ENCODE results near the gene LRFN5.
"Not testable (repeated sequence)": the region's sequence is repeated elsewhere in the genome, so short reads cannot be mapped to it uniquely, and the experiment has no call there.

The LRFN5 gene

GRCh38 chr14:41636492-41637392, 30.1 kb downstream of the LRFN5 start:
- DNase-seq: no peak

- DNase-seq: no peak
These were observed 35.0 kb downstream of the LRFN5 start for GRCh38 chr14:41641690-41642089.

DNA sequence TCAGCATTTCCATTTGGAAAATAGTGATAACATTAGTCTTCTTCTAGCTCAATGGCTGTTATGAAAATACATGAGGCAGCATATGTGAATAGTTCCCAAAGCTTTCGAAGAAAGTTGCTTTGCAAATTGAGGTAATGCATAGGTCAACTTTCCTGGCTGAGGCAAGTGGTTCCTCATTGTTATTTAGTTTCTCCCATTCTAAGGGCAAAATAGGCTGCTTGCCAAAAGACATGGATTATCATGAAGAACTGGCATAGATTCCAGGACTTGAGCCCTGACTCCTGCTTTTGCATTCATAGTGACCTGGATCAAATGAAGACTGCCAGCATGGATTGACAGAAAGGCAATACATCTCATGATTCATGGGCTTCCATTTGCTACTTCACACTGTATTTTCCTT, 35.7 kb downstream of the LRFN5 start:
- no peak for DNase-seq

GRCh38 chr14:41642789-41643188, 36.1 kb downstream of the LRFN5 start:
- DNase-seq: no peak

DNA sequence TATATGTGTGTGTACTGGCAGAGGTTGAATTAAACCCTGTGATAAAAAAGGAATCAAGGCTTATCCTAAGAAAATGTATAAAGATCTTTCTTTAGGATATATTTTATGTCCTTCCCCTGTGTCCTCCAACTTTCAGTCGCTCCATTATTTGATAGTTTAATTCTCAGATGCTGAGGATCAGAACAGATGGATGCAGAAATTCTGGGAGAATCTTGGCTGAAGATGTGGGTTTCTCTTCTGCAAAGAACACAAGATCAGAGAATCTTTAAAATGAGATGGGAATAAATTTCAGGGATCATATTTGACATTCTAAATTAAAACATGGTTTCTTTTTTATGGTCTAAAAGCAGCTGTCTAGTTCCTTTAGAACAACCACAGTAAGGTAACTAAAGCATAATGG, 37.9 kb downstream of the LRFN5 start:
- DNase-seq: no peak

GRCh38 chr14:41650802-41651201, 44.1 kb downstream of the LRFN5 start:
- DNase-seq: no peak

GRCh38 chr14:41654196-41654595, 47.5 kb downstream of the LRFN5 start:
- no peak for DNase-seq

DNA sequence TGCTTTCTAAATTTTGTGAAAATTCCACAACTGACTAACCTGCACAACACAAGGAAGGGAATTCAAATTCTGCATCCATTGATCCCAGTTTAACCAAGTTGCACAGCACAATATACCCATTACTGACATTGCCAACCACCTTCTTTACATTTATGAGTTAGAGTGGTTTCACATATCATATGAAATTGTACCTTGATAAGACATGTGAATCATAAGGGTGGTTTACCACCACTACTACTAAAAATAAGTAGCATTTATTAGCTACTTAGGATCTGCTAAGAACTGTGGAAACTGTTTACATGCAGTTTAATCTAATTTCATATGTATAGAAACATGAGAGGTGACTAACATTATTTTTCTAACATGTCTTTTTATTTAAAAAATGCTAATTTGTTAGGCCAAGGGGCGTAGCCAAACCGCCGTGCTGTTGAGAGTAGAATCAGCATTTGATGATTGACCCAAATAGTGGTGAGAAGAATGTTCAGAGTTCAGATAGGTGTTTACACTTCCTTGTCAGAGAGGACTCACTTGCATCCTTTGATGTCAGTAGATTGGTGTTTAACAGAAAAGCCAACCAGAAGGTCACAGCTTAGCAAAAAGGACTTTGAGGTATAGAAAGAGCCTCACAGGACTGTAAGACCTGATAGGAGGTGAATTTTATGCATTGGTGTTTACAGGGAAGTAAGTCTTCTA, 56.2 kb downstream of the LRFN5 start:
- DNase-seq: no peak

- no peak for DNase-seq
These were observed 56.8 kb downstream of the LRFN5 start for GRCh38 chr14:41663473-41663850.

- no peak for DNase-seq
These were observed 59.6 kb downstream of the LRFN5 start for GRCh38 chr14:41666301-41666700.

DNA sequence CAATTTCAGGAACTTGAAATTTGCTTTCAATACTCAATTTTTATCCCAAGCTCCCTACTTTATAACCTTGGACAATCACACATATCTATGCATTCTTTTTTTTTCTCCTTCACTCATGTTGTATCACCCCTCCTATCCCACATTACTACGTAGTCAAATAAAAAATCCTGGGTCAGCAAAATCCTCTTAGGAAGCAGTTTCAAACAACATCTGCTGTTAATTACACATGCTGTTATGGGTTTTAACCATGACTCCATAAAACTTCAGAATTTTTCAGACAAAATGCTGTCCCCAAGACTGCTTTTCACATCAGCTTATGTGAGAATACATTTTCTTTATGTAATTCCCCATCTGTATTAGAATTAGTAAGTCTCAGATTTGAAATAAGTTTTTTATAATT, 61.7 kb downstream of the LRFN5 start:
- DNase-seq: no peak

DNA sequence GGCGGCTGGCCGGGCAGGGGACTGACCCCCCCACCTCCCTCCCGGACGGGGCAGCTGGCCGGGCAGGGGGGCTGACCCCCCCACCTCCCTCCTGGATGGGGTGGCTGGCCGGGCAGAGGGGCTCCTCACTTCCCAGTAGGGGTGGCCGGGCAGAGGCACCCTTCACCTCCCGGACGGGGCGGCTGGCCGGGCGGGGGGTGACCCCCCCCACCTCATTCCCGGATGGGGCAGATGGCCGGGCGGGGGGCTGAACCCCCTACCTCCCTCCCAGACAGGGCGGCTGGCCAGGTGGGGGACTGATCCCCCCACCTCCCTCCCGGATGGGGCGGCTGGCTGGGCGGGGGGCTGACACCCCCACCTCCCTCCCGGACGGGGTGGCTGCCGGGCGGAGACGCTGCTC, 66.9 kb downstream of the LRFN5 start:
- DNase-seq: not testable (repeated sequence)

DNA sequence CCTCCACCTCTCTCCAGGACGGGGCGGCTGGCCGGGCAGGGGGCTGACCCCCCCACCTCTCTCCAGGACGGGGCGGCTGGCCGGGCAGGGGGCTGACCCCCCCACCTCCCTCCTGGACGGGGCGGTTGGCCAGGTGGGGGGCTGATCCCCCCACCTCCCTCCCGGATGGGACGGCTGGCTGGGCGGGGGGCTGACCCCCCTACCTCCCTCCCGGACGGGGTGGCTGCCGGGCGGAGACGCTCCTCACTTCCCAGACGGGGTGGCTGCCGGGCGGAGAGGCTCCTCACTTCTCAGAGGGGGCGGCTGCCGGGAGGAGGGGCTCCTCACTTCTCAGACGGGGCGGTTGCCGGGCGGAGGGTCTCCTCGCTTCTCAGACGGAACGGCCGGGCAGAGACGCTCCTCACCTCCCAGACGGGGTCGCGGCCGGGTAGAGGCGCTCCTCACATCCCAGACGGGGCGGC, 67.9 kb downstream of the LRFN5 start:
- DNase-seq: not testable (repeated sequence)

- DNase-seq: no peak
These were observed 92.8 kb downstream of the LRFN5 start for GRCh38 chr14:41699486-41699885.

DNA sequence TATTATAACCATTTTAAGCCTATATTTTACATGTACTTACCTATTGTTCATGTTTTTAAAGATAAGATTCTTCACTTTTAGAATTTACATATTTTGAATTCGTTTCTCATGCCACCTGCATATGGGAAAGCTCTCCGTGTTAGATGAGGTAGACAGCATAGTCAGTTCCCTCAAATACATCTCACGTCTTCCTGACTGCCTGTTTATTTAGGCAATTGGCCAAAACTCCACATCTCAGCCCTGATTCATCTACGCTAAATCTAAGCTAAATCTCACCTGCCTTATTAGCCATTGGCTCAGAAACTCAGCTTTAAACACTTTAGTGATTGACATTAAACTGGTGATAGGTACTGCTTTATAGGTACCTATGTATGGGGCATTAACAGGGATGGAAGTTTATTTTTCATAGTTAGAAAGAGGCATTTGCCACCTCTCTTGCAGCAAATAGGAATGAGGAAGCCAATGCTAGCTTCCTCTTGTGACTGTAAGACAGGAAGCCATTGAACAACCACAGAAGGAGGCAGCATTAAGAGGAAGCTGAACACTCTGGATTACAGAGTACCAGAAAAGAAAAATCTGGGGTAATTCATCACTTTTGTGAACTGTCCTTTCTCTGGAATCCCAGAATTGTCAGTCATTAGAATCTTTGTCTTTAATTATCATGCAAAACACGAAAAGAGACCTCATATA, 111.9 kb downstream of the LRFN5 start:
- no peak for DNase-seq

- no peak for DNase-seq
These were observed 132.5 kb downstream of the LRFN5 start for GRCh38 chr14:41739203-41739602.

DNA sequence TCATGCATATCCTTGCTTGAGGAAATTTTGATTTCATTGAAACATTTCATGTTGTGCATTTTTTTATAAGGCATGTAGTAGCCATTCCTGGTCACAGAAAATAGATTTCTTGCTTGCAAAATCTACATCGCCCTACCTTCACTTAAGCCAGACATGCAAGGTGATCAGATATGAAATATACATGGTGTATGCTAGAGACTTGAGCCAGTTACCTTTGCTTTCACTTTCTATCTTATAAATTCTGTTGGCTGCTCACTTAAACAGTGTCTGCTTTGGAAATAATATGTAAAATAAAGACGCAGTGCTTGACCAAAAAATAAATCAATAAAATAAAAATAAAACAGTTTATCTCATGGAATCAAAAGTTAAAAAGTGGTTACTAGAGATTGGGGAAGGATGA, 136.5 kb downstream of the LRFN5 start:
- DNase-seq: no peak

GRCh38 chr14:41749429-41749828, 142.8 kb downstream of the LRFN5 start:
- no peak for DNase-seq

GRCh38 chr14:41750575-41750974, 143.9 kb downstream of the LRFN5 start:
- DNase-seq: not testable (repeated sequence)

DNA sequence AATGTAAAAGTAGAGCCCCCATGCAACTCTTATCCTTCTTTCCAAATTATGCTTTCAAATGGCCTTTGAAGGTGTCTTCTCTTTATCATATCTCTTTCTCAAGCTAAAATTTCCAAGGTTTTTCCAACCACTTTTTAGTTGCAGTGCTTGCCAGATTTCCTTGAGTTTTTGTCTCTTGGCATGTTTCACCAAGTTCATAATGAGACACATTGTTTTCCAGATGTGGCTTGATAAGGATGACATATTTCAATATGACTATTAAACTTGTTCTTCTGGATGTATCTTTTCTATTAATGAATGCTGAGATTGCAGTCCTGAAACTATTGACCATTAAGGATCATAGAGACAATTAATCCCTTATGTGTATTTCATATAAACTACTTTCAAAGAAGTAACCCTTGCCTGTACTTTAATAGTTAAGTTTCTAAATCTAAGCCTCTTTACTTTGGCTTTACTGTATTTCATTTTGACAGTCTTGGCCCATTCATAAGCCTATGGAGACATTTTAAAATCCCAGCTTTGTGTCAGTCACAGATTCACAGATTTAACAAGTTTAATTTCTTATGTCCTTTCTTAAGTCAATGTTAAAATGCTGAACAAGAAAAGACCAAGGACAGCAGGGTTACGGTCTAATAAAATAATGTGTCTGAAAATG, 151.5 kb downstream of the LRFN5 start:
- DNase-seq: no peak

GRCh38 chr14:41761204-41761603, 154.5 kb downstream of the LRFN5 start:
- no peak for DNase-seq

DNA sequence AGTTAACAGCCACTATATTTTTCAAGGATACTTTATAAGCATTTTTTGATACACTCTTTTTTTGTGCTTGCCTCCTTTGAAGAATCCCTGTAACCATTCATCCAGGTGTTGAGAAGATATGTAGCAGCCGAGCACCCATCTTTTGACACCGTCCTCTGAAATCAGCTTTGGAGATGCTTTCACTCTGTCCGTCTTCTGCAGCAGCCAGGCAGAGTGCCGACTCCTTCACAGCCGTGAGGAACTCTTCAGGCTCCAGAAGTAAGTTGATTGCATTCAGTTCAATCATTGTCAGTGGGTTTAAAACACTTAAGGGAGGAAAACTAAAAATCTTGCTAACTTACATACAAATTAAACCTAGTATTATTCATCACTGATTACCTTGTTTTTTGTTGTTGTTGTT, 160.1 kb downstream of the LRFN5 start:
- no peak for DNase-seq
